ENCODE results near the gene RBM47.

RBM47 gene

GRCh38 chr4:40587826-40588225 lies 41.8 kb downstream of the RBM47 start:
- no peak for DNase-seq

DNA sequence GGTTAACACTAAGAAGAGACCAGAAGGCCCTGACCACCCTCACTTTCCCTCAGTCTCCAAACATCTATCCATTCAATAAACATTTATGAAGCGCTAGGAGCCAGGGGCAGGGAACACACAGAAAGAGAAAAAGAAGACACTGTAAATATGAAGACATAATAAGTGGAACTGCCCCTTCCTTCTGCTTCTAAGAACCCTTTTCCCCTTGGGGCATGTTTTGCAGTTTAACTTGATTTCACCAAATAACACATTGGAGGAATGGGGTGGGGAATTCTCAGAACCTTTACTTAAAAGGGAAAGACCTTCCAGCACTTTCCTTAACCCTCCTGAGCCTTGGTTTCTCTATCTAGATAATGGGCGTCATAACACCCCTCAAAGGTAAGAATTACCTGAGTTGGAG lies 42.3 kb downstream of the RBM47 start:
- no peak for DNase-seq

GRCh38 chr4:40586729-40587128 lies 42.9 kb downstream of the RBM47 start:
- no peak for DNase-seq

GRCh38 chr4:40586034-40586433 lies 43.6 kb downstream of the RBM47 start:
- no peak for DNase-seq

DNA sequence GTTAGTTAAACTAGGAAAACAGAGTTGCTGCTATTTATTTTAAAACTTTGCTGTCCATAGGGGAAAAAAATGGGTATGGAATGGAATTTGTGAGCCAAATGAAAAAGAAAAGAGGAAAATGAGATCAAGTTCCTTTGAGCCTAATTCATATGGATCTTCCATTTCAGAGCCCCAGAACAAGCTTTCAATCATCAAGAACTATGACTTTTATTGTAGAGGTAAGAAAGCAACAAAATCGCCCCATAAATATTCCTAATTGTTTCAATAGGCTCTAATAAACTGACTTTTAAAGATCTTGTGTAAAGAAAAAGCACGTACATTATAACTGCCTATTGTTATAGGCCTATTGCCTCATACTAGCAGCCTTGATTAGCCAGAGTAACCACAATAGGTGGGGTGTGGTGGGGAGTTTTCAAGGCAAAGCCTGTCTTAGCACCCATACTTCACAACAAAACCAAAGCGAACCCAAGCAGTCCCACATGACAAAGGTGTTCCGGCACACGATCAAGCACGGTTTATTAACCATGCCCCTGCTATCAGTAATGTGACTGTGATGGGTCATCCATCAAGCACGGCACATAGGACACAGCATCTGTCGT lies 44.4 kb downstream of the RBM47 start:
- no peak for DNase-seq

- no peak for DNase-seq
These were observed 45.0 kb downstream of the RBM47 start for GRCh38 chr4:40584517-40585141.

DNA sequence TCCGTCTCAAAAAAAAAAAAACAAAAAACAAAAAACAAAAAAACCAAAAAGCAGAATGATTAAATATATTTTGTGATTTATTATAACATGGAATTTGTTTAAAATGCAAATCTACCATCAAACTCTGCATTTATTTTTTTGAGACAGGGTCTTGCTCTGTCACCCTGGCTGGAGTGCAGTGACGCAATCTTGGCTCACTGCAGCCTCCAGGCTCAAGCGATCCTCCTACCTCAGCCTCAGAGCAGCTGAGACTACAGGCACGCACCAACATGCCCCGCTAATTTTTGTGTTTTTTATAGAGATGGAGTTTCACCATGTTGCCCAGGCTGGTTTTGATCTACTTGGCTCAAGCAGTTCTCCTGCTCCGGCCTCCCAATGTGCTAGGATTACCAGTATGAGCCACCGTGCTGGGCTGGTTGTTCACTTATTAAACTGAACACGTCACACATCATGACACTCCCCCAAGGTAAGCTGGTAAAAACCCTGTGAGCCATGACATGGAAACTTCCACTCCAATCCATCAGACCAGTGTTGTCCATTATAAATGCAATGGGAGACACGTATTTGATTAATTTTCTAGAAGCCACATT lies 45.7 kb downstream of the RBM47 start:
- no peak for DNase-seq

DNA sequence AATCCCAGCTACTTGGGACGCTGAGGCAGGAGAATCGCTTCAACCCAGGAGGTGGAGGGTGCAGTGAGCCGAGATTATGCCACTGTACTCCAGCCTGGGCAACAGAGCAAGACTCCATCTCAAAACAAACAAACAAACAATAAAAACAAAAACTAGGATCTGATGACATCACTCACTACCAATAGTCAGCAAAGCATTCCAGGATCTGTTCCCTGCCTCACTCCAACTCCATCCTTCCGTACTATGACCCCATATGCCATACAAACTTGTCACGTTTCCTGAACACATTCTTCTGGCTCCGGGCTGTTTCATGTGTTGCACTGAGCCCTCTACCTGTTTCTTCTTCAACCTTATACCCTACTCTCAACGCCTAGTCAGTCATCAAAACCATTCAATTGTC lies 47.3 kb downstream of the RBM47 start:
- DNase-seq = no peak

GRCh38 chr4:40581254-40582140 lies 48.2 kb downstream of the RBM47 start:
- no peak for DNase-seq

- DNase-seq = no peak
These were observed 49.7 kb downstream of the RBM47 start for GRCh38 chr4:40579983-40580382.

GRCh38 chr4:40577588-40578253 lies 51.9 kb downstream of the RBM47 start:
- no peak for DNase-seq

DNA sequence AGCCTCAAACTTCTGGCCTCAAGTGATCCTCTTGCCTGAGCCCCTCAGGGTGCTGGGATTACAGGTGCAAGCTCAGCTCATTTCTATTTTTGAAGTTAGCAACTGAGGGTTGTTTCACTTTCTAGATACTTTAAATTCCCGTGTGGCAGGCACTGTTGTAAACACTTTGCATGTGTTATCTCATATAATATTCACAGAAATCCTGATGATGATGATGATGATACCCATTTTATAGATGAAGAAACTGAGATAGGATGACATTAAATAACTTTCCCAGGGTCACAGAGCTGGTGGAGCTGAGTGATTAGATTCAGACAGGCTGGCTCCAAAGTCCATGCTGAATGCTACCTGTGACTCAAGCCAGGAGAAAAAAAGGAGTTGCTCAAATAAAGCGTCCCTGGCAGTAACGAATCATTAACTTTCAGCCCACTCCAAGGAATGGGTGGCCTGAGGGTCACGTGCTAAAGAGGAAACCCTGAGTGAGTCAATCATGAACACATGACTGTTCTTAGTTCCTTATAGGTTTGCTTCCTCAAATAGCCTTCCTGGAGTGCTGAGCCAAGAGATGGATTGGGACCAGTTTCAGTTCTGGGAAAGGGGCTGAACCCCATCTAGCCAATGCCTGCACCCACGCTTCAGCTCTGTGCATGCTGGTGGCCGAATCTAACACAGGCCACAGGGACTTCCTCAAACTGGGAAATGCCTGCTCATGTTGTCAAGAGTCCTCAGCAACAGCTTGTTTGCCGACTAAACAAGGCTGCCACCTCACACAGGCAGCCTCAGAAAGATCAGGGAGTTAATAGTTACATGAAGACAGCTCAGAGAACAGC lies 52.8 kb downstream of the RBM47 start:
- peak in 39 of 51 donors; percentile 3 to 69 (median 31) for DNase-seq

DNA sequence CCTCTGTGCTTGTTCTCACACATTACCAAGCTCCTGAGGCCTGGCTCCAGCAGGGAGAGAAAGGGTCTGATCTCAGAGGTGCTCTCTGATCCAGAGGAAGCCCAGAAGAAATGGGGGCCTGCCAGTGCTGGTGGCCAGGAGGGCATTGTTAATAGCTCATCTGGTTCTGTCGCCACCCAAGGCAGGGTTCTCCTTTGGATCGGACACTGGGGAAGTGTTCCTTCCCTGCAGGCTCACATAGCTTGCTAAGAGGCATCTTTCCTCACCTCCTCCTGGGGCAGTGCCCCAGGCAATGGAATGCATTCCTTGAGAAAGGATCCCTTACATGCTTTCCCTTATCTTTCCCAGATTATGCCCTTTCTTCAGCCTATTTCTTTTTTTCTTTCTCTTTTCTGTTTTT lies 53.8 kb downstream of the RBM47 start:
- DNase-seq = no peak

DNA sequence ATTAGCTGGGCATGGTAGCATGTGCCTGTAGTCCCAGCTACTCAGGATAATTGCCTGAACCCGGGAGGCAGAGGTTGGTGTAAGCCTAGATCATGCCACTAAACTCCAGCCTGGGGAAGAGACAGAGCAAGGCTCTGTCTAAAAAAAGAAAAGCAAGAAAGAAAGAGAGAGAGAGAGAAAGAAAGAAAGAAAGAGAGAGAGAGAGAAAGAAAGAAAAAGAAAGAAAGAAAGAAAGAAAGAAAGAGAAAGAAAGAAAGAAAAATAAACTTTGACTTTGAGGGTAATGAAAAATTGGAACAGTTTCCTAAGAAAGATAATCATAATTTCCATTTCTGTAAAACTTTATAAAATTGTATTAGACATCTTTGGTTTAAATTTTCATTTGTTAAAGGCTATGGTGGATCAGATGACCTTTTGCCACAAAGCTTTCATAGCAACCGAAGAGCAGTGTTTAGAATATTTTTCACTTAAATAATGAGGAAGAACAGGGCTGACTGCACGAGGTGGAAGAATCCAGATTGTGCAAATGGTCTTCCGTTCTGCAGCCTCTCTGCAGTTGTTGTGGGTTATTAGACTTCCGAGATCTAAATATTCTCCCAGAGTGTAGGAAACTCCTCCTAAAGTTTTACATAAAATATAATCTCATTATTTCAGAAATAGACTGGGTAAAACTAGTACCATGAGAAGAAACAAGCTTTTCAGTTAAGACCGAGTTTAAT lies 55.9 kb downstream of the RBM47 start:
- peak in 2 of 51 donors; percentile 4 to 7 for DNase-seq

GRCh38 chr4:40572692-40573310 lies 56.9 kb downstream of the RBM47 start:
- DNase-seq = no peak

DNA sequence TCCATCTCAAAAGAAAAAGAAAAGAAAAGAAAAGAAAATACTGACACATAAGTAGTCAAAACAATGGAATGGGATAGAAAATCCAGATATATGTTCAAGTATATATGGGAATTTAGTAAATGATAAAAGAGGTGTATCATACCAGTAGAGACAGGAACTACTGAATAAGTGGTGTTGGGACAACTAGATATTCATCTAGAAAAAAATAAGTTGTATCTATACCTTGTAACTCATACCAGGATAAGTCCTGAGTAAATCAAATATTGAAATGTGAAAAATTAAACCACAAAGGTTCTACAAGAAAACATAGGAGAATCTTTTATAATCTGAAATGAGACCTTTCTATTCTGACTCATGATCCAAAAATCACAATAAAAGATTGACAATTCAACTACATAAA lies 58.5 kb downstream of the RBM47 start:
- no peak for DNase-seq

GRCh38 chr4:40570348-40571077 lies 59.2 kb downstream of the RBM47 start:
- no peak for DNase-seq

DNA sequence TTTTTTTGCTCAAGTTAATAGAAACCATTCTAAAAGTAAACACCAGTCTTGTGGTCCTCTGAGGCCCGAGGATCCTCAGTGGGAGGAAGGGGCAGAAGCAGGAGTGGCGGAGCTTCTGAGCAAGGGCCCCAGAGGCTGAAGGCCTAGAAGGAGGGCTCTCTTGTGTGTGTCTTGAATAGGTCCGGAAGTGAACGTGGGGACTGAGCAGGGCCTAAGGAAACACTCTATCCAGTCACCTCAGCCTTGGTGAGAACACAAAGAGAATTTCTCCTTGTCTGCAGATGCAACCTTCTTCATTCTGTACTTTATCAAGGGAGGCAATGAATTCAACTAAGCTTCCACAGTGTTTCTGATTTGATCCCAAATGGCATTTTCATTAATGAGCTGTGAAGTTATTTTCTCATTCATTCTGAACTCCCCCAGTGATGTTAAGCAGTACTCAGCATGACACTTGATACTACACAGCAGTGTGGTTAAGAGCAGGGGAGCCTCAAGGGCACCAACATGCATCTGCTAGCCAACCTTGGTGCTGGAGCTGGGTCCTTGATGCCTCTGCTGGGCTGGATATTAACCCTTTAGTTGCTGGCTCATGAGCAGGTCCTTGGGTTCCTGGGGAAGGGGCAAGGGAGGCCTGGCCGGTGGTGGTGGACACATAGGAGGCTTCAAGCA lies 64.7 kb downstream of the RBM47 start:
- DNase-seq = no peak

Data from hypothalamus (tissue), 51 donors.